Transverse colon (tissue), 3 donors: ENCODE results near the gene CYGB.
"Not testable (repeated sequence)": the region's sequence is repeated elsewhere in the genome, so short reads cannot be mapped to it uniquely, and the experiment has no call there.

Source experiments
- POLR2A ChIP-seq: fragments of 450-650 bp; IDR thresholded peaks from one replicate; pipeline ENCODE4 v1.6.1; 2016; ENCODE audit warnings: antibody characterized with exemption, mild to moderate bottlenecking, moderate library complexity
- POLR2AphosphoS5 ChIP-seq, 3 donors: sonication (generic); formaldehyde crosslinking; IDR thresholded peaks; one replicate each; pipeline ENCODE4 v1.6.1; 2016; ENCODE audit warnings: antibody characterized with exemption in 3 of 3

- TF ChIP-seq POLR2A; POLR2AphosphoS5 (IDR thresholded peaks at IDR 0.05): not testable (repeated sequence)
Observed at GRCh38 chr17:76559460-76559859, 22.0 kb upstream of the CYGB start.
